Loucy (cell line): Measurements from ENCODE around the gene IRF2BPL.

Experiments used
- H2AFZ ChIP-seq: fragments of 200-600 bp; sonication (generic); 2 replicates; pipeline ENCODE4 v1.6.0; 2016; ENCODE audit warnings: antibody characterized with exemption, mild to moderate bottlenecking, low read length, moderate library complexity
- H3F3A ChIP-seq: fragments of 200-600 bp; 2 replicates; pipeline ENCODE4 v1.6.0; 2016; ENCODE audit warnings: antibody characterized with exemption, low read depth, mild to moderate bottlenecking
- H3K27me3 ChIP-seq: fragments of 200-600 bp; sonication (generic); 2 replicates; pipeline ENCODE4 v1.6.1; 2014; ENCODE audit warnings: low read length, mild to moderate bottlenecking; ENCODE audit not compliant: insufficient read depth, poor library complexity, severe bottlenecking
- H3K36me3 ChIP-seq: fragments of 200-600 bp; sonication (generic); 2 replicates; pipeline ENCODE4 v1.6.1; 2016; ENCODE audit warnings: low read length; ENCODE audit not compliant: insufficient read depth
- H3K4me1 ChIP-seq: fragments of 200-600 bp; sonication (generic); 2 replicates; pipeline ENCODE4 v1.5.1; 2014; ENCODE audit warnings: low read length, mild to moderate bottlenecking; ENCODE audit not compliant: insufficient read depth, poor library complexity, severe bottlenecking
- H3K4me2 ChIP-seq: fragments of 200-600 bp; sonication (generic); 2 replicates; pipeline ENCODE4 v1.6.0; 2014; ENCODE audit warnings: antibody characterized with exemption, low read length, low read depth, mild to moderate bottlenecking; ENCODE audit not compliant: poor library complexity, severe bottlenecking
- H3K4me3 ChIP-seq: fragments of 200-600 bp; sonication (generic); 2 replicates; pipeline ENCODE4 v1.5.1; 2014; ENCODE audit warnings: low read length, mild to moderate bottlenecking, mixed read lengths; ENCODE audit not compliant: poor library complexity, severe bottlenecking
- H3K79me2 ChIP-seq: fragments of 200-600 bp; sonication (generic); 2 replicates; pipeline ENCODE4 v1.6.1; 2014; ENCODE audit warnings: low read length; ENCODE audit not compliant: insufficient read depth
- H3K9ac ChIP-seq: fragments of 200-600 bp; sonication (generic); 2 replicates; pipeline ENCODE4 v1.6.0; 2014; ENCODE audit warnings: mild to moderate bottlenecking, low read depth, low read length, moderate library complexity; ENCODE audit not compliant: poor library complexity, severe bottlenecking
- H3K9me2 ChIP-seq: fragments of 200-600 bp; sonication (generic); replicated peaks from 2 replicates; pipeline ENCODE4 v1.6.1; 2016; ENCODE audit warnings: low read depth, low read length, mixed read lengths
- H3K9me3 ChIP-seq: fragments of 200-600 bp; sonication (generic); 2 replicates; pipeline ENCODE4 v1.6.1; 2014; ENCODE audit warnings: mild to moderate bottlenecking, antibody characterized with exemption, low read length, low read depth; ENCODE audit not compliant: insufficient read depth
- H4K20me1 ChIP-seq: fragments of 200-600 bp; sonication (generic); 2 replicates; pipeline ENCODE4 v1.6.0; 2014; ENCODE audit warnings: antibody characterized with exemption, low read length, mild to moderate bottlenecking; ENCODE audit not compliant: insufficient read depth, poor library complexity, severe bottlenecking
- EZH2phosphoT487 ChIP-seq: fragments of 200-600 bp; IDR thresholded peaks from 2 replicates; pipeline ENCODE4 v1.6.1; 2018; ENCODE audit warnings: antibody characterized with exemption, mild to moderate bottlenecking, moderate library complexity, borderline replicate concordance
- TF ChIP-seq, protein P1 (sequence below): fragments of 200-600 bp; sonication (generic); conservative IDR thresholded peaks from 2 replicates; pipeline ENCODE4 v1.5.1; 2014; ENCODE audit warnings: mild to moderate bottlenecking, antibody characterized with exemption, low read length

The IRF2BPL gene

GRCh38 chr14:77041881-77042545 lies 13.5 kb upstream of the IRF2BPL start:
- H3K9me3 ChIP-seq: no peaks in the 10 kb centered on the region
- H3K9me2 ChIP-seq: no peaks in the 10 kb centered on the region
- peak overlapping the region; percentile 82 for H3K9ac ChIP-seq
- no peaks in the 10 kb centered on the region for H3K27me3 ChIP-seq
- H3K36me3 ChIP-seq: no peaks in the 10 kb centered on the region
- peaks cover 94% of the 10 kb centered on the region for H3K4me1 ChIP-seq
- H4K20me1 ChIP-seq: no peaks in the 10 kb centered on the region
- H3F3A ChIP-seq: peaks cover 30% of the 10 kb centered on the region
- H3K4me2 ChIP-seq: peak overlapping the region; percentile 91
- no peaks in the 10 kb centered on the region for H3K79me2 ChIP-seq
- peak overlapping the region; percentile 72 for H3K4me3 ChIP-seq
- TF ChIP-seq, protein P1, sequence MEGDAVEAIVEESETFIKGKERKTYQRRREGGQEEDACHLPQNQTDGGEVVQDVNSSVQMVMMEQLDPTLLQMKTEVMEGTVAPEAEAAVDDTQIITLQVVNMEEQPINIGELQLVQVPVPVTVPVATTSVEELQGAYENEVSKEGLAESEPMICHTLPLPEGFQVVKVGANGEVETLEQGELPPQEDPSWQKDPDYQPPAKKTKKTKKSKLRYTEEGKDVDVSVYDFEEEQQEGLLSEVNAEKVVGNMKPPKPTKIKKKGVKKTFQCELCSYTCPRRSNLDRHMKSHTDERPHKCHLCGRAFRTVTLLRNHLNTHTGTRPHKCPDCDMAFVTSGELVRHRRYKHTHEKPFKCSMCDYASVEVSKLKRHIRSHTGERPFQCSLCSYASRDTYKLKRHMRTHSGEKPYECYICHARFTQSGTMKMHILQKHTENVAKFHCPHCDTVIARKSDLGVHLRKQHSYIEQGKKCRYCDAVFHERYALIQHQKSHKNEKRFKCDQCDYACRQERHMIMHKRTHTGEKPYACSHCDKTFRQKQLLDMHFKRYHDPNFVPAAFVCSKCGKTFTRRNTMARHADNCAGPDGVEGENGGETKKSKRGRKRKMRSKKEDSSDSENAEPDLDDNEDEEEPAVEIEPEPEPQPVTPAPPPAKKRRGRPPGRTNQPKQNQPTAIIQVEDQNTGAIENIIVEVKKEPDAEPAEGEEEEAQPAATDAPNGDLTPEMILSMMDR: no peak
- TF ChIP-seq EZH2phosphoT487: no peak
- no peak overlapping the region for H2AFZ ChIP-seq

- Histone ChIP-seq H3K9ac (peak overlapping the region; percentile 82), H3K9me3 (no peaks in the 10 kb centered on the region), H3K27me3 (no peaks in the 10 kb centered on the region), H3F3A (peaks cover 30% of the 10 kb centered on the region), H3K36me3 (no peaks in the 10 kb centered on the region), H3K4me3 (peak overlapping the region; percentile 72), H3K4me2 (peak overlapping the region; percentile 91), H3K79me2 (no peaks in the 10 kb centered on the region), H3K4me1 (peaks cover 93% of the 10 kb centered on the region), H4K20me1 (no peaks in the 10 kb centered on the region), H3K9me2 (no peaks in the 10 kb centered on the region), H2AFZ (peak overlapping the region; percentile 39)
- TF ChIP-seq, protein P1: no peak
- TF ChIP-seq EZH2phosphoT487: no peak
These were observed 12.5 kb upstream of the IRF2BPL start for GRCh38 chr14:77040741-77041653.

DNA sequence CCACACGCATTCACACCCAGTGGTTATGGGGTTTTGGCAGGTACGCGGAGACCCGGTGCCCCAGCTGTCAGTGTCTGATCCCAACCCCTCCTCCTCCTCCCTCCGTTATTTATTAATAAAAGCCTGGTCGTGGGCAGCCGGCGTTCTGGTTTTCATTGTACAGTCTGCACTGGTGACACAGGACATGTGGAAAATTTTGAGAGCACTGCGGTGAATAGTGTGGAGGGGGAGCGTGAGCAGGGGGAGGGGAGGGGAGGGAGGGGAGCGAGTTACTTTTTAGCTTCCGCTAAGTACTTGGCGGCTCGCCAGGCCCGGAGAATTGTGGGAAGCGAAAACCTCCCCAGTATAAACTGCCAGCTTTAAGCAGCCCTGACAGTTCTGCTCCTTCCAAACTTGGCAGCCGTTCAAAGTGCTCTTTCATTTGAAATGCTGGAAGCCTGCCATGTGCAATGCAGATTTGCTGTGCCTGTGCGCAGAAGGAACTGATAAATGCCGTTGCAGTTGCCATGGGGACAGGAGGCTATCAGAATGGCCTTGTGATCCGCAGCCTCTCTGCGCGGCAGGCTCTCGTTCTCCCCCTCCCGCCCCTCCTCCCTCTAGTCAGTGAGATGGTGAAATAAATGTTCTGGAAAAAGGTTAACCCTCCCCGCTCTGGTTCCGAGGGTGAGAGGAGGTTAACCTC lies 11.7 kb upstream of the IRF2BPL start:
- Histone ChIP-seq H3K9ac (peak overlapping the region; percentile 82), H3K9me3 (no peaks in the 10 kb centered on the region), H3K4me1 (peaks cover 85% of the 10 kb centered on the region), H3K4me2 (peak overlapping the region; percentile 91), H2AFZ (peak overlapping the region; percentile 39), H3K9me2 (no peaks in the 10 kb centered on the region), H3F3A (peaks cover 30% of the 10 kb centered on the region), H3K79me2 (0 out of 2 replicates have a peak, but pooled peaks cover 5% of the 10 kb centered on the region), H3K36me3 (no peaks in the 10 kb centered on the region), H3K27me3 (no peaks in the 10 kb centered on the region), H4K20me1 (no peaks in the 10 kb centered on the region), H3K4me3 (peak overlapping the region; percentile 72)
- TF ChIP-seq EZH2phosphoT487: no peak
- TF ChIP-seq, protein P1: no peak
